ENCODE measurements around the gene TCF12.

Gene TCF12

DNA sequence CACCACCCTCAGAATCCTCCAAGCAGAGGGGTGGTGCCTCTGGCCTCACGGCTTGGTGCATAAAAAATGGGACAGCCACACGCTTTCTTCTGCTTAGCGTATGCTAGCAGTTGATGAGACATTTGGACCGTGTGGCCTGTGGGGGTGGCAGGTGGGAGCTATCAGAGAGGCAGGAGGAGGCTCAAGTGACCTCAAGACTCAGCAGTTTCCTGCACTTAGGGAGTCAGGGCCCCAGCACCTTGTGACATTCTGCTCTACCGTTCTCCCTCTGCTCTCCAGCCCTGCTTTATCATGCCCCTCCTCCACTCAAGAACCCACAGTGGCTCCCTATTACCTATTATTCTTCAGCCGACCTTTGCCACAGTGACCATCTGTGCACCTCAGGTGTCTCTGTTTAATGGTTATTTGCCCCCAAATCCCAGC lies 416.9 kb downstream of the TCF12 start:
- DNase-seq (ENCODE audit: low read depth, low spot score), result no peak

DNA sequence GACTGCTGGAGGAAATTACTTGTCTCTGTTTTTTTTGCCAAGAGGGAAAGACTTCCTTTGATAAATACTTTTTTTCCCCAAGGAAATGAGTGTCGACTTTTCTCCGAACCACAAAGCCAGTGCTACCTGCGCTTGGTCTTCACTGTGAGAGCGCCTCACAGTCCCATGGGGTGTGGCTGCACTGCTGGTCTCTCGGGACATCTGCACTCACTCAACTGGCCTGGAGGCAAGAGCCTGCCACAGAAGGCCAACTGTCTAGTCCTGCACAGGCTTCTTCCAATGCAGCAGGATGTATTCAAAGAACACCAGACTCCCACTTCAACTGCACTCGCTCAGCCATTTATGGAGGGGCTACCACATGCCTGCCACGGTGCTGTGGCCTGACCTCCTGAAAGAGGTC lies 417.3 kb downstream of the TCF12 start:
- DNase-seq (ENCODE audit: low read depth, low spot score), result no peak

DNA sequence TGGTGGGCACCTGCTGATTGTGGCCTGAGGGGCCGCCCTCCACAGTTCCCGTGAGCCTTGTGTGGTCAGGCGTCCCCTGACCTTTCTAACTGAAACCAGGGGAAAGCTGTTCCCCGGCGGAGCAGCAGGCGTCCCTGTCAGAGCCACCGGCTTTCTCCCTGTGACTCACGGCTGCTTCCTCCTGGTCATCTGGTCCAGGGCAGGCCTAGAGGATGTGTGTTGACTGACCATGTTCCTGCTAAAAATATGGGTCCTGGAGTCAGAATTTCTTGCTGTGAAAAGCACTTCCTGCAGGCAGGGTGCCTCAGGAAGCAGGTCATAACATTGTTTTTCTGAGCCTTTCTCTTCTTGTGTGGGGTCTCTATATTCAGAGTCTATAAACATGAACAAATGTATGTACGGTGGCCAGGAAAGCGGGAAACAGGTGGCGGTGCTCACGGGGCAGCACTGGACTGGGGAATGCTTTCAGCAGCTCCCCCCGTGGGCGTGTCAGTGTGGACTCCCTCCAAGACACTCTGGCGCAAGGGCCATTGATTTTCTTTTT lies 419.5 kb downstream of the TCF12 start:
- DNase-seq (ENCODE audit: low read depth, low spot score), result no peak

DNA sequence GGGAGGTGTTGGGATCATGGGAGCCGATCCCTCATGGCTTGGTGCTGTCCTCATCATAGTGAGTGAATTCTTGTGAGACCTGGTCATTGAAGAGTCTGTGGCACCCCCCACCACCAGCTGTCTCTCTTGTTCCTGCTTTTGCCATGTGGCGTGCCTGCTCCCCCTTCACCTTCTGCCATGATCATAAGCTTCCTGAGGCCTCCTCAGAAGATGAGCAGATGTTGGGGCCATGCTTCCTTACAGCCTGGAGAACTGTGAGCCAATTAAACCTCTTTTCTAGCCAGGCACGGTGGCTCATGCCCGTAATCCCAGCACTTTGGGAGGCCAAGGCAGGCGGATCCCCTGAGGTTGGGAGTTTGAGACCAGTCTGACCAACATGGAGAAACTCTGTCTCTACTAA lies 420.9 kb downstream of the TCF12 start:
- DNase-seq (ENCODE audit: low read depth, low spot score), result no peak
